IMR-90 (cell line): ENCODE data around the gene HSPG2. TPM values are rescaled to one million over a fixed set of nuclear protein-coding genes. Genes with fewer than 3 reads are reported as not detected.

ENCODE experiments used
- ATAC-seq: fragments of 200-7000 bp; cut with Tn5 transposase; 2 replicates; pipeline ENCODE4 v1.9.1; 2020; ENCODE audit warnings: low read depth, mild to moderate bottlenecking, moderate library complexity
- BruUV-seq: library from RNA; stranded (reverse); fragments of 400-500 nt; replicated peaks from 2 replicates; lab custom pipeline; 2021; lab: Mats Ljungman, UMichigan
- CTCF ChIA-PET: fragments of 300-600 bp; formaldehyde crosslinking; extraction: SDS; loops from one replicate; lab custom pipeline; 2021; ENCODE audit warnings: antibody characterized with exemption; lab: Yijun Ruan, JAX
- POLR2A ChIA-PET: fragments of 300-600 bp; sonication (Branson Sonifier 250); formaldehyde crosslinking; loops from one replicate; lab custom pipeline; 2022; ENCODE audit warnings: antibody characterized with exemption; ENCODE audit not compliant: unreplicated experiment; lab: Charles Lee
- DNase-seq: peaks from one replicate; pipeline ENCODE4 v3.0.0; 2013
- H2AFZ ChIP-seq: replicated peaks from 2 replicates; pipeline ENCODE3; 2013; ENCODE audit warnings: low read length, mild to moderate bottlenecking; ENCODE audit not compliant: poor library complexity
- H2AK5ac ChIP-seq: 2 replicates; pipeline ENCODE4 v1.6.1; 2013; ENCODE audit warnings: low read depth, low read length, inconsistent platforms
- H2AK9ac ChIP-seq: replicated peaks from 2 replicates; pipeline ENCODE3; 2013; ENCODE audit warnings: mild to moderate bottlenecking, low read depth, low read length, moderate library complexity; ENCODE audit not compliant: poor library complexity
- H2BK120ac ChIP-seq: 2 replicates; pipeline ENCODE4 v1.6.1; 2013; ENCODE audit warnings: low read depth, low read length, inconsistent platforms
- H2BK15ac ChIP-seq: 3 replicates; pipeline ENCODE4 v1.6.1; 2013; ENCODE audit warnings: low read depth, low read length, inconsistent platforms
- H2BK20ac ChIP-seq: 2 replicates; pipeline ENCODE4 v1.6.1; 2013; ENCODE audit warnings: low read depth, mild to moderate bottlenecking, inconsistent platforms, low read length, moderate library complexity
- H2BK5ac ChIP-seq: 2 replicates; pipeline ENCODE4 v1.6.1; 2013; ENCODE audit warnings: mild to moderate bottlenecking, low read depth, low read length, inconsistent platforms; ENCODE audit not compliant: poor library complexity, severe bottlenecking
- H3K14ac ChIP-seq: replicated peaks from 2 replicates; pipeline ENCODE4 v1.6.1; 2013; ENCODE audit warnings: low read depth, low read length, inconsistent platforms
- H3K18ac ChIP-seq: 2 replicates; pipeline ENCODE4 v1.6.1; 2013; ENCODE audit warnings: low read depth, low read length, control low read depth
- H3K23ac ChIP-seq: 2 replicates; pipeline ENCODE4 v1.6.1; 2013; ENCODE audit warnings: low read depth, low read length, inconsistent platforms
- H3K27ac ChIP-seq: 2 replicates; pipeline ENCODE4 v1.5.1; 2013; ENCODE audit warnings: mild to moderate bottlenecking, control low read depth, low read length; ENCODE audit not compliant: insufficient read depth
- H3K27me3 ChIP-seq: 2 replicates; pipeline ENCODE4 v1.6.1; 2013; ENCODE audit warnings: low read length; ENCODE audit not compliant: control insufficient read depth, insufficient read depth
- H3K36me3 ChIP-seq: 2 replicates; pipeline ENCODE4 v1.6.1; 2013; ENCODE audit warnings: low read length, mixed read lengths; ENCODE audit not compliant: control insufficient read depth, insufficient read depth
- H3K4ac ChIP-seq: 2 replicates; pipeline ENCODE4 v1.6.1; 2013; ENCODE audit warnings: low read depth, low read length, inconsistent platforms
- H3K4me1 ChIP-seq: 2 replicates; pipeline ENCODE4 v1.6.1; 2013; ENCODE audit warnings: low read length, mixed read lengths; ENCODE audit not compliant: control insufficient read depth, insufficient read depth
- H3K4me2 ChIP-seq: 2 replicates; pipeline ENCODE4 v1.6.1; 2013; ENCODE audit warnings: low read depth, mild to moderate bottlenecking, control low read depth, low read length, moderate library complexity
- H3K4me3 ChIP-seq: 2 replicates; pipeline ENCODE4 v1.5.1; 2013; ENCODE audit warnings: low read depth, mild to moderate bottlenecking, control low read depth, low read length, moderate library complexity; ENCODE audit not compliant: insufficient read depth
- H3K56ac ChIP-seq: 2 replicates; pipeline ENCODE4 v1.6.1; 2013; ENCODE audit warnings: low read length, inconsistent platforms; ENCODE audit not compliant: insufficient read depth; ENCODE audit errors: extremely low read depth
- H3K79me1 ChIP-seq, 2 experiments: 2 replicates each; pipeline ENCODE4 v1.6.1; 2013; ENCODE audit warnings: low read length in 2 of 2, inconsistent platforms in 1 of 2, low read depth in 1 of 2
- H3K9ac ChIP-seq: 2 replicates; pipeline ENCODE4 v1.6.1; 2013; ENCODE audit warnings: low read depth, low read length, control low read depth
- H3K9me1 ChIP-seq: 2 replicates; pipeline ENCODE4 v1.6.1; 2013; ENCODE audit warnings: low read length, inconsistent platforms; ENCODE audit not compliant: insufficient read depth
- H3K9me3 ChIP-seq: 2 replicates; pipeline ENCODE4 v1.6.1; 2013; ENCODE audit warnings: low read length; ENCODE audit not compliant: control insufficient read depth, insufficient read depth
- H4K20me1 ChIP-seq: 2 replicates; pipeline ENCODE4 v1.6.1; 2013; ENCODE audit warnings: low read length, inconsistent platforms; ENCODE audit not compliant: insufficient read depth
- H4K5ac ChIP-seq: 2 replicates; pipeline ENCODE4 v1.6.1; 2013; ENCODE audit warnings: mild to moderate bottlenecking, low read depth, low read length, control low read depth
- H4K8ac ChIP-seq, 2 experiments: 2 replicates each; pipeline ENCODE4 v1.6.1; 2013; ENCODE audit warnings: low read depth in 2 of 2, low read length in 2 of 2, control low read depth in 1 of 2, inconsistent platforms in 1 of 2
- H4K91ac ChIP-seq: 2 replicates; pipeline ENCODE4 v1.6.1; 2013; ENCODE audit warnings: low read depth, low read length, inconsistent platforms; ENCODE audit not compliant: insufficient read depth
- BHLHE40 ChIP-seq: fragments of 150-350 bp; IDR thresholded peaks from 2 replicates; pipeline ENCODE4 v1.6.1; 2016; ENCODE audit warnings: mild to moderate bottlenecking, low read depth, low read length
- CEBPB ChIP-seq: IDR thresholded peaks from 2 replicates; pipeline ENCODE4 v1.6.1; 2012; ENCODE audit warnings: low read depth, low read length, improper control_type of control experiment
- CHD1 ChIP-seq: IDR thresholded peaks from 2 replicates; pipeline ENCODE4 v1.6.1; 2012; ENCODE audit warnings: low read depth, low read length, improper control_type of control experiment
- ELK1 ChIP-seq: fragments of 150-350 bp; IDR thresholded peaks from 2 replicates; pipeline ENCODE4 v1.6.1; 2016; ENCODE audit warnings: low read depth, mild to moderate bottlenecking, low read length, moderate library complexity, borderline replicate concordance
- FOS ChIP-seq: fragments of 150-350 bp; IDR thresholded peaks from 2 replicates; pipeline ENCODE4 v1.6.1; 2016; ENCODE audit warnings: low read depth, low read length
- MAFK ChIP-seq: IDR thresholded peaks from 2 replicates; pipeline ENCODE4 v1.6.1; 2012; ENCODE audit warnings: low read depth, low read length, improper control_type of control experiment
- MAZ ChIP-seq: IDR thresholded peaks from 2 replicates; pipeline ENCODE4 v1.6.1; 2012; ENCODE audit warnings: low read depth, mild to moderate bottlenecking, low read length, improper control_type of control experiment, moderate library complexity, borderline replicate concordance
- MXI1 ChIP-seq: IDR thresholded peaks from 2 replicates; pipeline ENCODE4 v1.6.1; 2012; ENCODE audit warnings: low read depth, mild to moderate bottlenecking, low read length, moderate library complexity, borderline replicate concordance
- NFE2L2 ChIP-seq: fragments of 150-350 bp; IDR thresholded peaks from 2 replicates; pipeline ENCODE4 v1.6.1; 2016; ENCODE audit warnings: low read depth, mild to moderate bottlenecking, low read length
- POLR2A ChIP-seq: IDR thresholded peaks from 2 replicates; pipeline ENCODE4 v1.6.1; 2012; ENCODE audit warnings: mild to moderate bottlenecking, low read depth, low read length
- RAD21 ChIP-seq: IDR thresholded peaks from 2 replicates; pipeline ENCODE4 v1.6.1; 2012; ENCODE audit warnings: low read length, improper control_type of control experiment
- RCOR1 ChIP-seq: IDR thresholded peaks from 2 replicates; pipeline ENCODE4 v1.6.1; 2012; ENCODE audit warnings: mild to moderate bottlenecking, low read length, improper control_type of control experiment; ENCODE audit not compliant: insufficient replicate concordance
- RFX5 ChIP-seq: IDR thresholded peaks from 2 replicates; pipeline ENCODE4 v1.8.0; 2012; ENCODE audit warnings: low read depth, mild to moderate bottlenecking, low read length, moderate library complexity
- SMC3 ChIP-seq: fragments of 150-350 bp; IDR thresholded peaks from 2 replicates; pipeline ENCODE4 v1.6.1; 2016; ENCODE audit warnings: low read depth, mild to moderate bottlenecking, antibody characterized with exemption, low read length, moderate library complexity
- WGBS, 2 experiments: methylation state at CpG; one replicate each; pipeline versions ENCODE4 v1.1.5 to v1.1.7; 2013; ENCODE audit warnings: missing lambda C conversion rate in 2 of 2; ENCODE audit not compliant: insufficient read length in 1 of 2; ENCODE audit errors: extremely low coverage in 2 of 2; 5-methylcytosine and 5-hydroxymethylcytosine counted together
- dilution Hi-C: fragments of 300-500 bp; cut with HindIII; formaldehyde crosslinking; loops from one replicate; pipeline ENCODE4 v1.14.3; 2018; ENCODE audit warnings: low sequenced_read_pairs; ENCODE audit not compliant: unreplicated experiment
- in situ Hi-C: fragments of 300-500 bp; cut with MboI; formaldehyde crosslinking; loops from 3 replicates; pipeline ENCODE4 v1.14.3; 2019; ENCODE audit warnings: low sequenced_read_pairs, inconsistent platforms, mixed read lengths
- intact Hi-C: fragments of 100-400 bp; cut with micrococcal nuclease; formaldehyde crosslinking; loops from 2 replicates; pipeline ENCODE4 v1.10.0; 2022
- polyA plus RNA-seq, 3 experiments: library from polyadenylated mRNA; depleted of rRNA; stranded (reverse); fragments of >200 nt; gene quantifications; 2 replicates each; pipeline ENCODE4 v1.2.3, GENCODE V29; 2012; ENCODE audit warnings: low replicate concordance in 1 of 3
- total RNA-seq: library from RNA; depleted of rRNA; stranded (reverse); fragments of >200 nt; gene quantifications from 2 replicates; pipeline ENCODE4 v1.2.3, GENCODE V29; 2012
- TF ChIP-seq, protein P1 (sequence below): conservative IDR thresholded peaks from 2 replicates; pipeline ENCODE4 v1.5.1; 2012; ENCODE audit warnings: mild to moderate bottlenecking, low read depth, low read length, improper control_type of control experiment
- TF ChIP-seq, protein P2 (sequence below): fragments of 150-350 bp; IDR thresholded peaks from 2 replicates; pipeline ENCODE4 v1.6.1; 2017; ENCODE audit warnings: mild to moderate bottlenecking, antibody characterized with exemption, low read length, low read depth

The HSPG2 gene
- total and polyA plus RNA-seq, 2 of the 4 experiments (the other 2 are of a cell fraction), result 15.8 to 94.0 TPM

- dilution Hi-C loops (no loop called here), in situ Hi-C loops (no loop called here), intact Hi-C loops (no loop called here)
- peaks cover 0 to 3% of the 10 kb centered on the region in 2 experiments; a peak in 2 of 4 replicates for H3K79me1 ChIP-seq
- no peaks in the 10 kb centered on the region; the same call in 1 of the 2 replicates for H4K20me1 ChIP-seq
- H4K5ac ChIP-seq, result no peak overlapping the region
- no peak overlapping the region for H2BK20ac ChIP-seq
- H4K8ac ChIP-seq, result no peak overlapping the region
- TF ChIP-seq ELK1 (no peak), SMC3 (no peak), RFX5 (no peak), POLR2A (no peak), MXI1 (no peak), MAFK (no peak), FOS (no peak), RCOR1 (no peak), RAD21 (no peak), CEBPB (no peak), NFE2L2 (no peak), MAZ (no peak), CHD1 (no peak), BHLHE40 (no peak)
- TF ChIP-seq, protein P1, sequence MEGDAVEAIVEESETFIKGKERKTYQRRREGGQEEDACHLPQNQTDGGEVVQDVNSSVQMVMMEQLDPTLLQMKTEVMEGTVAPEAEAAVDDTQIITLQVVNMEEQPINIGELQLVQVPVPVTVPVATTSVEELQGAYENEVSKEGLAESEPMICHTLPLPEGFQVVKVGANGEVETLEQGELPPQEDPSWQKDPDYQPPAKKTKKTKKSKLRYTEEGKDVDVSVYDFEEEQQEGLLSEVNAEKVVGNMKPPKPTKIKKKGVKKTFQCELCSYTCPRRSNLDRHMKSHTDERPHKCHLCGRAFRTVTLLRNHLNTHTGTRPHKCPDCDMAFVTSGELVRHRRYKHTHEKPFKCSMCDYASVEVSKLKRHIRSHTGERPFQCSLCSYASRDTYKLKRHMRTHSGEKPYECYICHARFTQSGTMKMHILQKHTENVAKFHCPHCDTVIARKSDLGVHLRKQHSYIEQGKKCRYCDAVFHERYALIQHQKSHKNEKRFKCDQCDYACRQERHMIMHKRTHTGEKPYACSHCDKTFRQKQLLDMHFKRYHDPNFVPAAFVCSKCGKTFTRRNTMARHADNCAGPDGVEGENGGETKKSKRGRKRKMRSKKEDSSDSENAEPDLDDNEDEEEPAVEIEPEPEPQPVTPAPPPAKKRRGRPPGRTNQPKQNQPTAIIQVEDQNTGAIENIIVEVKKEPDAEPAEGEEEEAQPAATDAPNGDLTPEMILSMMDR, result no peak
- TF ChIP-seq, protein P2, sequence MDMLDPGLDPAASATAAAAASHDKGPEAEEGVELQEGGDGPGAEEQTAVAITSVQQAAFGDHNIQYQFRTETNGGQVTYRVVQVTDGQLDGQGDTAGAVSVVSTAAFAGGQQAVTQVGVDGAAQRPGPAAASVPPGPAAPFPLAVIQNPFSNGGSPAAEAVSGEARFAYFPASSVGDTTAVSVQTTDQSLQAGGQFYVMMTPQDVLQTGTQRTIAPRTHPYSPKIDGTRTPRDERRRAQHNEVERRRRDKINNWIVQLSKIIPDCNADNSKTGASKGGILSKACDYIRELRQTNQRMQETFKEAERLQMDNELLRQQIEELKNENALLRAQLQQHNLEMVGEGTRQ, result no peak
- H3K23ac ChIP-seq, result no peak overlapping the region
- no peak overlapping the region for H3K18ac ChIP-seq
- H3K4me3 ChIP-seq, result no peak overlapping the region
- no peaks in the 10 kb centered on the region for H3K9me1 ChIP-seq
- ChIA-PET CTCF (no interaction called here), POLR2A (no interaction called here)
- peaks cover 80% of the 10 kb centered on the region for H3K36me3 ChIP-seq
- H2AK5ac ChIP-seq, result no peak overlapping the region
- WGBS, 2 experiments, result no CpG with 5 or more reads among the region's 4 CpGs
- H3K27ac ChIP-seq, result no peak overlapping the region
- H3K14ac ChIP-seq, result no peak overlapping the region
- H3K4ac ChIP-seq, result no peak overlapping the region
- DNase-seq (no peak), ATAC-seq (no peak)
- H2BK120ac ChIP-seq, result no peak overlapping the region
- H3K9ac ChIP-seq, result no peak overlapping the region
- no peak overlapping the region for H4K91ac ChIP-seq
- no peak overlapping the region for H2AFZ ChIP-seq
- H2AK9ac ChIP-seq, result no peak overlapping the region
- no peak overlapping the region for H2BK5ac ChIP-seq
- no peak overlapping the region for H2BK15ac ChIP-seq
- H3K56ac ChIP-seq, result no peak overlapping the region
- no peaks in the 10 kb centered on the region for H3K4me1 ChIP-seq
- H3K4me2 ChIP-seq, result no peak overlapping the region
- peaks cover 9% of the 10 kb centered on the region; the same call in 1 of the 2 replicates for H3K9me3 ChIP-seq
- no TSS peak for BruUV-seq
- H3K27me3 ChIP-seq, result no peaks in the 10 kb centered on the region
Measured at GRCh38 chr1:21836010-21836409, 101.1 kb downstream of the HSPG2 start.
